GM21717 (cell line): ENCODE results near the gene ADGRL3.
"Not testable (repeated sequence)": the region's sequence is repeated elsewhere in the genome, so short reads cannot be mapped to it uniquely, and the experiment has no call there.

Experiments used
- ATAC-seq: cut with Tn5 transposase; IDR thresholded peaks from one replicate; pipeline ENCODE4 v1.9.1; 2021; ENCODE audit warnings: mild to moderate bottlenecking, moderate library complexity; ENCODE audit not compliant: unreplicated experiment

The ADGRL3 gene

GRCh38 chr4:61933527-61933926, 733.4 kb downstream of the ADGRL3 start:
- no peak for ATAC-seq

GRCh38 chr4:61934198-61934597, 734.1 kb downstream of the ADGRL3 start:
- no peak for ATAC-seq

- no peak for ATAC-seq
These were observed 738.2 kb downstream of the ADGRL3 start for GRCh38 chr4:61938250-61938846.

DNA sequence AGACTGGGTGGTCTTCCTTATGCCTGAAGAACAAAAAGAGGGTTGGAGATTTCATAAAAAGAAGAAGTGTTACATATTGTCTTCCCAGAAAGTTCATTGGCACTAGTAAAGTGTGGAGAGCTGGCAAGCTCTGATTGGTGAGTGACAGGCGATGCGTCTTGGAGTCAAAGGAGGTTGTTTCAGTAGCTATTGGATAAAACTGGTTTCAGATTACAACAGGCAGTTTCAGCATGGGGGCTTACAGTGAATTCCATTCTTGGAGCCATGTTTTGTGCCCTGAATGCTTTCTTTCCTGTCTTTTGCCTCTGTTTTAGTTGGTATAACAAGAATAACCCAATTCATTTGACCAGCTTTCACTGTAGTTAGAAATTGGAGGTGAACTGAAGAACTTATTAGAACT, 750.5 kb downstream of the ADGRL3 start:
- ATAC-seq = no peak

DNA sequence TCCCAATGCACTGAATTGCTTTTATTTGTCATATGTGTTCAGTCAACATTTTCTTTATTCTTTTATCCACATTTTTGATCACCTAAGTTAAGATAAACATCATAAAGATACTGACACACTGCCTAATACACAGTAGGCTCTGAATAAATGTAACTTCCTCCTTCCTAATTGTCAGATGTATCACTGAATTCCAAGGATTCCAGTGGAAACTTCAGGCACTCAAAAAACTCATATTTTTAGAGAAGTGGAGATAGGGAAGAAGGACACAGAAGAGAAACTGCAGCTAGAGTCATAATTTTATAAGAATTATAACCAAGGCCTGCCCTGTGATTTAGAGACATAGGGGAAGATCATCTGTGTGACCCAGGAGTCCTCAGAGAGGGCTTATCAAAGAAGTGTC, 753.3 kb downstream of the ADGRL3 start:
- no peak for ATAC-seq

- ATAC-seq = no peak
These were observed 758.5 kb downstream of the ADGRL3 start for GRCh38 chr4:61958591-61958990.

GRCh38 chr4:61959087-61959486, 759.0 kb downstream of the ADGRL3 start:
- ATAC-seq = no peak

GRCh38 chr4:61984260-61984909, 784.3 kb downstream of the ADGRL3 start:
- no peak for ATAC-seq

DNA sequence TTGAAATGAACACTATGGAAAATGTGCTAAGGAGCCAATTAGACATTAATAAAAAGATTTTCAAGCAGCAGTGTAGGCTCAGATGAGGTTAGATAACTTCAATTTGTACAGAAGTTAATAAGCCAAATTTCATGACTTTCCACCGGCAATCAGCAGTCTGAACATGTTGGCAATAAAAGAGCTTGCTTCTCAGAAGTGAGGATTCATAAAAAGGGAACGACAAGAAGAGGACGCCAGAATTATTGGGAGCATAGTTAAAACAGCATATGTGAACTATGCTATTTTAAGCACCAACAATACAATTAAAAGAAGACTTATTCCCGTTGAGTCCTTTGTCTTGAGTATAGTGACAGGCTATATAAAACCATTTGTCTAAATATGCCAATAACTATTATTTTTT, 785.3 kb downstream of the ADGRL3 start:
- no peak for ATAC-seq

GRCh38 chr4:61986929-61987328, 786.8 kb downstream of the ADGRL3 start:
- ATAC-seq = not testable (repeated sequence)

GRCh38 chr4:61992351-61992750, 792.2 kb downstream of the ADGRL3 start:
- no peak for ATAC-seq

DNA sequence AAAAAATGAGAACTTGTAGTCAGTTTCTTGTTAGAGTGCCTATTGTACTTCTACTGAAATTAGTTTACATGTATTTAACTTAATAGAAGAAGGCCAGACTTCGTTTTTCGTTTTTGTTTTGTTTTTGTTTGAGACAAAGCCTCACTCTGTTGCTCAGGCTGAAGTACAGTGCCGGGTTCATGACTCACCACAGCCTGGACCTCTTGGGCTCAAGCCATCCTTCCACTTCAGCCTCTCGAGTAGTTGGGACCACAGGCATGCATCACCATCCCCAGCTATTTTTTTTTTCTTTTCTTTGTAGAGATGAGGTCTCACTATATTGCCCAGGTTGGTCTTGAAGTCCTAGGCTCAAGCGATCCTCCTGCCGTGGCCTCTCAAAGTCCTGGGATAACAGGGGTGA, 793.9 kb downstream of the ADGRL3 start:
- ATAC-seq = no peak

DNA sequence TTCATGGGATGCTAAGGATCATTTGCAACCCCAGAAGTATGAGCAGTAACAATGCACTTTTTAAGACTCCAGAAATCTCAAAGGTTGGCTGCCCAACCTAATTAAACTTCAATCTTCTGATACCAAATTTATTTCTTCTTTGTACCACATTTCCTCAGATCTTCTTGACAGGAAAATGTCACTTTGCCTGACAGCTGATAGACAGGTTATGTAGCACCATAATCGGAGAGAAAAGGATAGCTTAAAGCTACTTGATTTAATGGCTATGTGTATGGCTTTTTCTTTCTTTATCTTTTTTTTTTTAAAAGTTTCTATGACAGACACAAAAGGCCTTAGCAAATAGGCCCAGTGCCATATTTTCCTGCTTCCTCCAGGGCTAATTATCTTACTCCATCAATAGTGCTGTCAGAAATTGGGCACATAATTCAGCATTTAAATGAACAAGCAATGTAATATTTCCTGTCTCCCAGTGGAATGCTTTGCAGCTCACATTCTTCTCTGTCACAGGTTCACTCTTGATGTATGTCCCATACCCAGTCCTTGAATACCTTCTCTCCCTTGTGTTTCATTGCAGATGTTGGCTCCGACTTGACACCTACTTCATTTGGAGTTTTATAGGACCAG, 795.7 kb downstream of the ADGRL3 start:
- no peak for ATAC-seq

- no peak for ATAC-seq
These were observed 796.8 kb downstream of the ADGRL3 start for GRCh38 chr4:61996943-61997342.

- ATAC-seq = no peak
These were observed 797.7 kb downstream of the ADGRL3 start for GRCh38 chr4:61997831-61998230.

GRCh38 chr4:62003695-62004094, 803.6 kb downstream of the ADGRL3 start:
- ATAC-seq = no peak

- ATAC-seq = no peak
These were observed 804.8 kb downstream of the ADGRL3 start for GRCh38 chr4:62004881-62005280.

- no peak for ATAC-seq
These were observed 806.0 kb downstream of the ADGRL3 start for GRCh38 chr4:62006108-62006507.

- ATAC-seq = no peak
These were observed 815.1 kb downstream of the ADGRL3 start for GRCh38 chr4:62015043-62015739.

GRCh38 chr4:62018537-62018936, 818.4 kb downstream of the ADGRL3 start:
- no peak for ATAC-seq

DNA sequence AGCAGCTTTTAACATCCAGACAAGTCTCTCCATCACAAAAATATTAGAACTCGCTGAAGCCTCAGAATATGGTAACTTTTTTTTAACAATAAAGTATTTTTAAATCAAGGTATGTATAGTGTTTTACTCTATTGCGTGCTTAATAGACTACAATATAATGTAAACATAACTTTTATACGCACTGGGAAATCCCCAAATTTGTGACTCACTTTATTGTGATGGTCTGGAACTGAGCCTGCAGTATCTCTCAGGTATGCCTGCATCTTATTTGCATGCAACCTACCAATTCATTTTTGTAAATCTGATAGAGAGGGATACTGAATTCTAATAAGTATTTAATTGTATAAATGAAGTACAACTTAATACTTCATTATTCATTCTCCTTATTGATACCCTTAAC, 823.5 kb downstream of the ADGRL3 start:
- ATAC-seq = no peak

DNA sequence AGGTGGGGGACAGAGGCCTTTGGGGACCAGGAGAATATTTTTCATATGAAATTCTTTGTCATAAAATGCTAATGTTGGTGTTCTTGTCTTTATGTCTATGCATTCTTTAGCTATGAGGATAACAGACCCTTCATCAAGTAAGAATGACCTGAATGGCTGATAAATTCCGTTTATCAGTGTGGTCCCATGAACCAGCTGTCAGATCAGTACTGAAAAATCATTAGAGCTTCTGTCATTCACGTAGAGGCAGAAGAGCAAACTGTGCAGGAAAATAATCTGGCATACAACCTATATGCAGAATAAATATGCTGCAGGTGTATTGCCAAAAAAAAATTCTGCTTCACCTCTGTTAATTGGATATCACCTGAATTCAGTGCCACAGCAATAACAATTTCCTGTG, 828.6 kb downstream of the ADGRL3 start:
- no peak for ATAC-seq
